IPS DF 4.7 (cell line): ENCODE measurements around the gene RBM34.
"Not testable (repeated sequence)": the region's sequence is repeated elsewhere in the genome, so short reads cannot be mapped to it uniquely, and the experiment has no call there.

Source experiments
- DNase-seq: peaks from one replicate; pipeline ENCODE4 v3.0.0-alpha.2; 2013; ENCODE audit warnings: low spot score; ENCODE audit errors: extremely low read depth

RBM34 gene

GRCh38 chr1:235113183-235113917 is 47.7 kb downstream of the RBM34 start:
- DNase-seq: no peak

GRCh38 chr1:235112297-235113182 is 48.5 kb downstream of the RBM34 start:
- DNase-seq: no peak

GRCh38 chr1:235111107-235111506 is 49.9 kb downstream of the RBM34 start:
- no peak for DNase-seq

GRCh38 chr1:235108876-235109275 is 52.2 kb downstream of the RBM34 start:
- no peak for DNase-seq

- DNase-seq: no peak
Observed at GRCh38 chr1:235108185-235108593, 52.9 kb downstream of the RBM34 start.

- DNase-seq: no peak
Observed at GRCh38 chr1:235107368-235108184, 53.5 kb downstream of the RBM34 start.

GRCh38 chr1:235106457-235106856 is 54.6 kb downstream of the RBM34 start:
- DNase-seq: no peak

- DNase-seq: no peak
Observed at GRCh38 chr1:235105051-235106043, 55.7 kb downstream of the RBM34 start.

GRCh38 chr1:235102993-235103411 is 58.0 kb downstream of the RBM34 start:
- DNase-seq: no peak

- DNase-seq: no peak
Observed at GRCh38 chr1:235102259-235102582, 58.8 kb downstream of the RBM34 start.

GRCh38 chr1:235101558-235102258 is 59.3 kb downstream of the RBM34 start:
- no peak for DNase-seq

- no peak for DNase-seq
Observed at GRCh38 chr1:235100194-235100772, 60.8 kb downstream of the RBM34 start.

GRCh38 chr1:235098991-235099390 is 62.1 kb downstream of the RBM34 start:
- no peak for DNase-seq

GRCh38 chr1:235098547-235098946 is 62.5 kb downstream of the RBM34 start:
- DNase-seq: no peak

- not testable (repeated sequence) for DNase-seq
Observed at GRCh38 chr1:235097501-235097900, 63.5 kb downstream of the RBM34 start.

GRCh38 chr1:235095938-235096562 is 65.0 kb downstream of the RBM34 start:
- DNase-seq: no peak

- DNase-seq: no peak
Observed at GRCh38 chr1:235093696-235094592, 67.1 kb downstream of the RBM34 start.
